SIG-M5 treated with dmso at 0.1 percent for 504 hours (cell line): ENCODE measurements around the gene IGSF11.
"Not testable (repeated sequence)": the region's sequence is repeated elsewhere in the genome, so short reads cannot be mapped to it uniquely, and the experiment has no call there.

ENCODE experiments used
- DNase-seq: peaks from one replicate; lab custom pipeline; 2025; ENCODE audit not compliant: unreplicated experiment; lab: John Stamatoyannopoulos, UW

Gene IGSF11

DNA sequence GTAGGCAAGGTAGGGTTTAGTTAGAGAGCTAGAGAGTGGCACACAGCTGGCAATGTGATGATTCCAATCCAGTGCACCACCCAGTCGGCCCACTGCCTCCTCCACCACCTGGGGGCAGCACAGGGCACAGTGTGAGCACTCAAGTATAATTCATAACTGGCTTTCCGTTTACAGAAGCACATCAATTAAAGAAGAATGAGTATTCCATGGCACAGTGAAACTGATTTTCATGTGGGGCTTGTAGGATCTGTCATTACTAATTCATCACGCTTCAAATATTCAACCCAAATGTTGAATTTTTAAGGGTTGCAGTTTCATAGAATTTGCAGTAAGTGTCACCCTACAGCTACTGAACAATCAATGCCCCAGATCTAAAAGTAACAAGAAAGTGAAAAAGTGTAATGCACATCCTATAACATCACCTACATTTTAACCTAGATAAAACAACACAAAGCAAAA, 149.9 kb downstream of the IGSF11 start:
- peak; percentile 33 for DNase-seq

DNA sequence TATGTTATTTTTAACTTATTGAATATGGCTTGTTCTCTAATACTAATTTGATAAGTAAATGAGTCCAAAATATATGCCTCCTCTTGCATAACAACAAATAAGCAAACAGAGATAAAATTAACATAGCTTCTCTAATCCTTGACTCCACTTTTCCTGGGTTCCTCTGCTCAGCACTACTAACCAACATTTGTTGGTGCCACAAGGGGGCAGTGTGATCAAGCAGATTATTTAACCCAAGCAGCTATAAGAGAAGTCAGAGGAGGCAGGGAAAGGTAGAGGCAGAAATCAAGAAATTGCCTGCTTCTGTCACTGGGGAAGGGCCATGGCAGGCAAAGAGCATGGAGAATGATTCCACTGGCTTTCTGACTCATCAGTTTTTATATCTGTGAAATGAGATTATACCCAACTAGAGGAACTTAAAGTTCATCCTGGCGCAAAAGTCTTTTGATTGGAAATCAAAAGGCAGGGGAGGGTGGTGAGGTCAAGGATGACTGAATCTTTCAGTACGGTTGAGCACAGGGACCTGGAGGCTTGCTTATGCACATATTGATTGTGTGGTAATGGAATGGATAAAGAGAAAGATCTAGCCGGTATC, 152.2 kb downstream of the IGSF11 start:
- DNase-seq: peak; percentile 47

DNA sequence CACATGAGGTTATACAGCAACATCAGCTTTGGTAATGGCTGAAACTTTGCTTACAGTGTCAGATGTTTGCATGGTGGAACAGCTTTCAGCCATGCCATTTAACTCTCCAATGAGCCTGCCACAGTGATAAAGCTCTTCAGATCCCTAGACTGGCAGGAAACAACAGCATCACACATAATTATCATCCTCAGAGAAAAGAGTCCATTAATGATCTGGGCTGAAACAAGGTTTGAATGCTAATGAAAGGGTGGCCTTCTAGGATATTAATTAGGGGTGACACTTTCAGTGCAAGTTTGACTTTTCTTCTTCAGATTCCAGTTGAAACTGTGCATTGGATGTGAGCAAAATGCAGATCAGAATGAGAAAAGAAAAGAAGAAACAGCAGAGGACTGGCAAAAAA, 166.6 kb downstream of the IGSF11 start:
- DNase-seq: no peak

DNA sequence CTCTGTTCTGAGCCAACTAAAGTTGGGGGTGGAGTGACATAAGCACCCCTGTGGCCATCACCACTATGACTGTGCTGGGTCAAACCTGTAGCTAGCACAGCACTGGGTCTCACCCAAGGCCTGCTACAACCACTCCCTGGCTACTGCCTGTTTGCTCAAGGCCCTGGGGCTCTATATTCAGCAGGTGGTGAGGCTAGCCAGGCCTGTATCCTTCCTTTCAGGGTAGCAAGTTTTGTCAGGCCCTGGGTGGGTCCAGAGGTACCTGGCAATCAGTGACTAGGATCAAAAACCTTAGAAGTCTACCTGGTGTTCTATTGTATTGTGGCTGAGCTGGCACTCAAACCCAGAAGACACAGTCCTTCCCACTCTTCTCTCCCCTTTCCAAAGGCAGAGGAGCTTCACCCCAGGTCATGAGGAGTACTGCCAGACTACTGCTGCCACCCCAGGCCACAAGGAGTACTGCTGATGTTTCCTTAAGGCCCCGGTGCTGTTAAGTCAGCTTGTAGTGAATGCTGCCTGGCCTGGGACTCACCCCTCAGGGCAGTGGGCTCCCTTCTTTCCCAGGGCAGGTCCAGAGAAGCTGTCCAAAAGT, 170.8 kb downstream of the IGSF11 start:
- DNase-seq: peak; percentile 25

DNA sequence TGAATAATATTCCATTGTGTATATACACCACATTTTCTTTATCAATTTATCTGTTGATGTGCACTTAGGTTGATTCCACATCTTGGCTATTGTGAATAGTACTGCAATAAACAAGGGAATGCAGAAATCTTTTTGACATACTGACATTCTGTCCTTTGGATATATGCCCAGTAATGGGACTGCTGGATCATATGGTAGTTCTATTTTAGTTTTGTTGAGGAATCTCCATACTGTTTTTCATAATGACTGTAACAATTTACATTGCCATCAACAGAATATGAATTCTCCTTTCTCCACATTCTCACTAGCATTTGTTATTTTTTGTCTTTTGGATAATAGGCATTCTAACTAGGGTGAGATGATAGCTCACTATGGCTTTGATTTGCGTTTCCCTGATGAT, 174.7 kb downstream of the IGSF11 start:
- DNase-seq: no peak

DNA sequence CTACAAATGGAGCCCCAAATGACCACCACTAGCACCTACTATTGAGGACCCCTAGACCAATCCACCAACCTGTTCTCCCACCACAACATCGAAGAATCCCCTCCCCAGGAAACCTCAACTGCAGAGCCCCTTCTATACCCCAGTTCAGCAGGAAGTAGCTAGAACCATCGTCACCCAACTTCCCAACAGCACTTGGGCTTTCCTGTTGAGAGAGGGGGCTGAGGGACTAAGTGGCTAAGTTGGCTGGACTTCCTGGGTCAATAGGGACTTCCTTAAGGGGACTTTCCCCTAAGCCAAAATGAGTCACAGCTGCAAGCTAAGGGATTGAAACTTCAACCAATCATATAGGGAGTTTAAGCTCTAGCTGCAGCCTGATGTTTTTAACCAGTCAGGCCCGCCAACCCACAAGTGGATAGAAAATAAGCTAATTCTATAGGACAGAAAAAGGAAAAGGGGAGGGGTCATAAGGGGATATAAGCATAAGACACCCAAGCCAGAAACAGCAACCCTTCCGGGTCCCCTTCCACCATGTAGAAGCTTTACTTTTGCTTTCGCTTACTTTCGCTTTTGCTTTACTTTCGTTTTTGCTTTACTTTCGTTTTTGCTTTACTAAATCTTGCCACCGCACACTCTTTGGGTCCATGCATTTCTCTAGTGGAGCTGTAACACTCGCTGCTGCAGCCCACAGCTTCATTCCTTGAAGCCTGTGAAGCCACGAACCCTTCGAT, 183.0 kb downstream of the IGSF11 start:
- DNase-seq: not testable (repeated sequence)

DNA sequence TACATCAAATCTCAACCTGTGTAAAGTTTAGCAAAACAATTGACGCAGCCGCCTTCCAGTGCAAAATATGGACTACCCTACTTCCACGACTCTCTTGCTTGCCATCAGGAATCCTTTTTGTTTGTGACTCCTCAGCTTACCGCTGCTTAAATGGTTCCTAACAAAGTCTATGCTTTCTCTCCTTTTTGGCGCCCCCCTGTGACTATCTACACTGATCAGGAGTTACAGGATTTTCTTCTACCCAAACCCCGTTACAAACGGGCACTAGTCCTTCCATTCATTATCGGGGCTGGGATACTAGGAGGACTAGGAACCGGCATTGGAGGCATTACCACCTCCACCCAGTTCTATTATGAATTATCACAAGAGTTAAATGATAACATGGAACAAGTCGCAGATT, 184.0 kb downstream of the IGSF11 start:
- DNase-seq: no peak
